ACC112 (cell line): ENCODE results near the gene FRYL.
A peak's percentile ranks its signal among the peaks of the same experiment; 100 is the strongest.

Experiments used
- H2AFZ ChIP-seq: fragments of 200-600 bp; sonication (generic); one replicate; pipeline ENCODE4 v1.6.0; 2017; ENCODE audit warnings: antibody characterized with exemption, low read length; ENCODE audit not compliant: unreplicated experiment
- H3K27ac ChIP-seq: fragments of 200-600 bp; sonication (generic); 2 replicates; pipeline ENCODE4 v1.5.1; 2014; ENCODE audit warnings: low read depth, mild to moderate bottlenecking, antibody characterized with exemption, low read length, moderate library complexity
- H3K27me3 ChIP-seq: fragments of 200-600 bp; sonication (generic); 2 replicates; pipeline ENCODE4 v1.6.1; 2014; ENCODE audit warnings: mild to moderate bottlenecking, antibody characterized with exemption, low read length, moderate library complexity, mixed read lengths; ENCODE audit not compliant: insufficient read depth
- H3K36me3 ChIP-seq: fragments of 200-600 bp; sonication (generic); 2 replicates; pipeline ENCODE4 v1.6.1; 2016; ENCODE audit warnings: mild to moderate bottlenecking, antibody characterized with exemption, low read length, moderate library complexity, mixed read lengths; ENCODE audit not compliant: insufficient read depth
- H3K4me1 ChIP-seq: fragments of 200-600 bp; sonication (generic); one replicate; pipeline ENCODE4 v1.6.1; 2016; ENCODE audit warnings: low read length, mixed read lengths; ENCODE audit not compliant: insufficient read depth, unreplicated experiment, control insufficient read depth
- H3K4me3 ChIP-seq: fragments of 200-600 bp; sonication (generic); 2 replicates; pipeline ENCODE4 v1.5.1; 2014; ENCODE audit warnings: mild to moderate bottlenecking, low read depth, low read length
- H3K79me2 ChIP-seq: fragments of 200-600 bp; sonication (generic); one replicate; pipeline ENCODE4 v1.6.0; 2016; ENCODE audit warnings: low read length; ENCODE audit not compliant: control insufficient read depth, unreplicated experiment, insufficient read depth

Gene FRYL

GRCh38 chr4:48491514-48492176, 288.4 kb downstream of the FRYL start:
- H3K27ac ChIP-seq, result no peak overlapping the region
- no peak overlapping the region for H2AFZ ChIP-seq
- H3K79me2 ChIP-seq, result no peaks in the 10 kb centered on the region
- no peaks in the 10 kb centered on the region for H3K36me3 ChIP-seq
- H3K27me3 ChIP-seq, result peaks cover 66% of the 10 kb centered on the region
- no peak overlapping the region for H3K4me3 ChIP-seq
- no peaks in the 10 kb centered on the region for H3K4me1 ChIP-seq

GRCh38 chr4:48490680-48491513, 289.2 kb downstream of the FRYL start:
- Histone ChIP-seq H3K4me1 (no peaks in the 10 kb centered on the region), H3K27ac (no peak overlapping the region), H3K27me3 (peaks cover 73% of the 10 kb centered on the region), H3K36me3 (no peaks in the 10 kb centered on the region), H3K79me2 (no peaks in the 10 kb centered on the region), H3K4me3 (no peak overlapping the region), H2AFZ (no peak overlapping the region)

- Histone ChIP-seq H3K27ac (no peak within 1 kb of the TSS), H3K36me3 (no peaks in the 10 kb centered on the region), H2AFZ (no peak within 1 kb of the TSS), H3K4me1 (no peaks in the 10 kb centered on the region), H3K27me3 (peaks cover 80% of the 10 kb centered on the region), H3K4me3 (peak within 1 kb of the TSS; percentile 56), H3K79me2 (no peaks in the 10 kb centered on the region)
Measured at GRCh38 chr4:48490012-48490679, 289.9 kb downstream of the FRYL start, which contains the start of gene ZAR1. ZAR1 (plus strand) TSS chr4:48490252; CDS start chr4:48490292, 40 bp downstream.

GRCh38 chr4:48489683-48490011, 290.4 kb downstream of the FRYL start:
- Histone ChIP-seq H2AFZ (no peak overlapping the region), H3K27me3 (peaks cover 85% of the 10 kb centered on the region), H3K79me2 (no peaks in the 10 kb centered on the region), H3K4me1 (no peaks in the 10 kb centered on the region), H3K4me3 (peak overlapping the region; percentile 56), H3K27ac (no peak overlapping the region), H3K36me3 (no peaks in the 10 kb centered on the region)

GRCh38 chr4:48484494-48485168, 295.4 kb downstream of the FRYL start:
- H3K36me3 ChIP-seq, result no peaks in the 10 kb centered on the region
- H3K4me3 ChIP-seq, result no peak overlapping the region
- no peaks in the 10 kb centered on the region for H3K4me1 ChIP-seq
- H3K79me2 ChIP-seq, result no peaks in the 10 kb centered on the region
- H3K27me3 ChIP-seq, result peaks cover 88% of the 10 kb centered on the region
- no peak overlapping the region for H3K27ac ChIP-seq
- no peak overlapping the region for H2AFZ ChIP-seq

- Histone ChIP-seq H2AFZ (peak overlapping the region; percentile 6), H3K27me3 (peaks cover 81% of the 10 kb centered on the region)
Measured at GRCh38 chr4:48483777-48484493, 296.1 kb downstream of the FRYL start.

GRCh38 chr4:48483006-48483776, 296.9 kb downstream of the FRYL start, which contains the start of gene SLC10A4:
SLC10A4 (plus strand) TSS chr4:48483343; CDS start chr4:48483562, 219 bp downstream.
- Histone ChIP-seq H3K27me3 (peaks cover 73% of the 10 kb centered on the region), H3K27ac (no peak within 1 kb of the TSS), H3K4me3 (no peak within 1 kb of the TSS), H3K4me1 (no peaks in the 10 kb centered on the region), H3K36me3 (no peaks in the 10 kb centered on the region), H3K79me2 (no peaks in the 10 kb centered on the region), H2AFZ (peak within 1 kb of the TSS; percentile 6)

More at GRCh38 chr4:48483777-48484493, 296.1 kb downstream of the FRYL start:
- H3K79me2 ChIP-seq, result no peaks in the 10 kb centered on the region
- H3K4me3 ChIP-seq, result no peak overlapping the region
- H3K36me3 ChIP-seq, result no peaks in the 10 kb centered on the region
- H3K4me1 ChIP-seq, result no peaks in the 10 kb centered on the region
- no peak overlapping the region for H3K27ac ChIP-seq

GRCh38 chr4:48481581-48481980, 298.5 kb downstream of the FRYL start:
- H3K27me3 ChIP-seq, result peaks cover 59% of the 10 kb centered on the region
- no peaks in the 10 kb centered on the region for H3K79me2 ChIP-seq
- H3K27ac ChIP-seq, result no peak overlapping the region
- no peaks in the 10 kb centered on the region for H3K4me1 ChIP-seq
- H2AFZ ChIP-seq, result no peak overlapping the region
- H3K36me3 ChIP-seq, result no peaks in the 10 kb centered on the region
- H3K4me3 ChIP-seq, result no peak overlapping the region

GRCh38 chr4:48478273-48478672, 301.8 kb downstream of the FRYL start:
- Histone ChIP-seq H3K27me3 (peaks cover 27% of the 10 kb centered on the region), H3K4me1 (no peaks in the 10 kb centered on the region), H3K4me3 (no peak overlapping the region), H3K79me2 (no peaks in the 10 kb centered on the region), H2AFZ (no peak overlapping the region), H3K36me3 (no peaks in the 10 kb centered on the region), H3K27ac (no peak overlapping the region)
